ENCODE data around the gene TTC29. TPM values are rescaled to one million over a fixed set of nuclear protein-coding genes. Genes with fewer than 3 reads are reported as not detected.

Gene TTC29
- total RNA-seq, 2 donors from 2014 or later = not detected

- no peak for ATAC-seq (ENCODE audit: insufficient number of reproducible peaks, low FRiP score, low read depth)
- no peak for DNase-seq (ENCODE audit: low spot score)
- TF ChIP-seq CTCF (IDR thresholded peaks at IDR 0.05) = no peak
- Histone ChIP-seq H3K4me1 (ENCODE audit: control insufficient read depth in 1 of 2, low read depth in 2 of 2) (no peaks in the 10 kb centered on the region), H3K36me3 (no peaks in the 10 kb centered on the region), H3K27me3 (replicated peaks; ENCODE audit: insufficient read depth) (no peaks in the 10 kb centered on the region), H3K9me3 (no peaks in the 10 kb centered on the region), H3K27ac (no peak overlapping the region), H3K4me3 (no peak overlapping the region)
These were observed 11.6 kb upstream of the TTC29 start for GRCh38 chr4:146957237-146957636.

GRCh38 chr4:146952896-146953295 is 7.2 kb upstream of the TTC29 start:
- ATAC-seq (ENCODE audit: insufficient number of reproducible peaks, low FRiP score, low read depth) (no peak), DNase-seq (ENCODE audit: low spot score) (no peak)
- no peak for TF ChIP-seq CTCF (IDR thresholded peaks at IDR 0.05)
- no peak overlapping the region for H3K4me3 ChIP-seq
- H3K4me1 ChIP-seq (ENCODE audit: control insufficient read depth in 1 of 2, low read depth in 2 of 2) = no peaks in the 10 kb centered on the region
- no peaks in the 10 kb centered on the region for H3K9me3 ChIP-seq
- H3K27ac ChIP-seq = no peak overlapping the region
- H3K27me3 ChIP-seq (replicated peaks; ENCODE audit: insufficient read depth) = no peaks in the 10 kb centered on the region
- no peaks in the 10 kb centered on the region for H3K36me3 ChIP-seq

- DNase-seq (ENCODE audit: low spot score) = no peak
- ATAC-seq (ENCODE audit: insufficient number of reproducible peaks, low FRiP score, low read depth) = no peak
- no peak overlapping the region for H3K27ac ChIP-seq
- H3K9me3 ChIP-seq = no peaks in the 10 kb centered on the region
- no peaks in the 10 kb centered on the region for H3K36me3 ChIP-seq
- H3K4me3 ChIP-seq = no peak overlapping the region
- TF ChIP-seq CTCF (IDR thresholded peaks at IDR 0.05) = no peak
- no peaks in the 10 kb centered on the region for H3K27me3 ChIP-seq (replicated peaks; ENCODE audit: insufficient read depth)
- peaks cover 8 to 13% of the 10 kb centered on the region in 2 donors for H3K4me1 ChIP-seq (ENCODE audit: control insufficient read depth in 1 of 2, low read depth in 2 of 2)
These were observed 3.9 kb upstream of the TTC29 start for GRCh38 chr4:146949559-146949958.

GRCh38 chr4:146943691-146944375 is 1.8 kb downstream of the TTC29 start:
- ATAC-seq (ENCODE audit: insufficient number of reproducible peaks, low FRiP score, low read depth) (no peak), DNase-seq (ENCODE audit: low spot score) (no peak)
- Histone ChIP-seq H3K27ac (no peak overlapping the region), H3K4me3 (no peak overlapping the region), H3K27me3 (replicated peaks; ENCODE audit: insufficient read depth) (no peaks in the 10 kb centered on the region), H3K36me3 (no peaks in the 10 kb centered on the region), H3K9me3 (no peaks in the 10 kb centered on the region), H3K4me1 (ENCODE audit: control insufficient read depth in 1 of 2, low read depth in 2 of 2) (peaks cover 8 to 13% of the 10 kb centered on the region in 2 donors)
- TF ChIP-seq CTCF (IDR thresholded peaks at IDR 0.05) = no peak

GRCh38 chr4:146932116-146932515 is 13.5 kb downstream of the TTC29 start:
- no peak for ATAC-seq (ENCODE audit: insufficient number of reproducible peaks, low FRiP score, low read depth)
- no peaks in the 10 kb centered on the region for H3K4me1 ChIP-seq (ENCODE audit: control insufficient read depth in 1 of 2, low read depth in 2 of 2)
- no peak for TF ChIP-seq CTCF (IDR thresholded peaks at IDR 0.05)
- no peak overlapping the region for H3K27ac ChIP-seq
- DNase-seq (ENCODE audit: low spot score) = no peak
- no peak overlapping the region for H3K4me3 ChIP-seq
- H3K9me3 ChIP-seq = no peaks in the 10 kb centered on the region
- no peaks in the 10 kb centered on the region for H3K27me3 ChIP-seq (replicated peaks; ENCODE audit: insufficient read depth)
- H3K36me3 ChIP-seq = no peaks in the 10 kb centered on the region

Data from thoracic aorta (tissue), 2 donors.